NCI-H510A treated with DMSO at 0.1 percent for 48 hours (cell line): ENCODE data around the gene BTG1.
"Not testable (repeated sequence)": the region's sequence is repeated elsewhere in the genome, so short reads cannot be mapped to it uniquely, and the experiment has no call there.

ENCODE experiments used
- DNase-seq: peaks from one replicate; lab custom pipeline; 2025; lab: John Stamatoyannopoulos, UW

BTG1 gene

GRCh38 chr12:92096346-92097136 is 49.1 kb downstream of the BTG1 start:
- no peak for DNase-seq

- DNase-seq: no peak
These were observed 50.9 kb downstream of the BTG1 start for GRCh38 chr12:92094751-92095161.

GRCh38 chr12:92094301-92094700 is 51.3 kb downstream of the BTG1 start:
- not testable (repeated sequence) for DNase-seq
